ENCODE results near the gene MYO3A.
"Not testable (repeated sequence)": the region's sequence is repeated elsewhere in the genome, so short reads cannot be mapped to it uniquely, and the experiment has no call there.

Gene MYO3A

GRCh38 chr10:26085549-26085948 is 151.5 kb downstream of the MYO3A start:
- H3K27ac ChIP-seq: no peak overlapping the region
- TF ChIP-seq CTCF (conservative IDR thresholded peaks at IDR 0.05): no peak

- H3K27ac ChIP-seq: no peak overlapping the region
- TF ChIP-seq CTCF (conservative IDR thresholded peaks at IDR 0.05): no peak
Measured at GRCh38 chr10:26087666-26088065, 153.6 kb downstream of the MYO3A start.

DNA sequence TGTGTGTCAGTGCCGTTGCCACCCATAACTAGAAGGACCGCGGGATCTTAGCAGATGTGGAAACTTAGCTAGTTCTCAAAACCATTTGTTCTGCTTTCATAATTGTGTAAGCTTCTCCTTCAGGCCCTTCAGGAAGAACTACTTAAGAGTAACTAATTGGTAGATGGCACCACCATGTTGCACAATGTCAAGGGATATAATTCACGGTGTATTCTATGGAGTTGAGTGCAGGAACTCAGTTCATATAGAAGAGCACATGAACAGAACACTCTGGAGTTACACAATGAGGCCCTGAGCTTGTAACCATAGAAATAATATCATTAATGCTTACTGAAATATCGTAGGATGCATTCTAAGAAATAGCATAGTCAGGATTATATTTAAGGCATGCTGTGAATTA is 156.0 kb downstream of the MYO3A start:
- TF ChIP-seq CTCF (conservative IDR thresholded peaks at IDR 0.05): no peak
- H3K27ac ChIP-seq: no peak overlapping the region

DNA sequence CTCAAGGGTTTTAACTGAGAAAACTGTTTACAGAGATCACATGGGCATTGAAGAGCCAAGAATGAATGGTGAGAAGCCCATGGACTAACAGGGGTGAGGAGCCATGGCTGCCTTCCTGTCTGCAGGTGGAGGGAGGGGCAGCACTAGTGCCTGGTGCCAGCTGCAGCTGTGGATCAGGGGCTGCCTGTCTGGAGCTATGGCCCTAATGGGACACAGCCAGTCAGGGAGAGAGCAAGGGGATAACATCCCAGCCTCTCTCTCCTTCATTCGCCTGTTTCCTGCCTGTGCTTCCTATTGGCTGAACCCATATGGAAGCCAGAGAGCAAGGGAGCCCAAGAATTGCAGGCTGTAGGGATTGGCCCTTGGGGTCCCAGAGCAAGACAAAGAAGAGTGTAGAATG is 156.7 kb downstream of the MYO3A start:
- no peak for TF ChIP-seq CTCF (conservative IDR thresholded peaks at IDR 0.05)
- no peak overlapping the region for H3K27ac ChIP-seq

GRCh38 chr10:26093229-26093628 is 159.2 kb downstream of the MYO3A start:
- TF ChIP-seq CTCF (conservative IDR thresholded peaks at IDR 0.05): no peak
- no peak overlapping the region for H3K27ac ChIP-seq

DNA sequence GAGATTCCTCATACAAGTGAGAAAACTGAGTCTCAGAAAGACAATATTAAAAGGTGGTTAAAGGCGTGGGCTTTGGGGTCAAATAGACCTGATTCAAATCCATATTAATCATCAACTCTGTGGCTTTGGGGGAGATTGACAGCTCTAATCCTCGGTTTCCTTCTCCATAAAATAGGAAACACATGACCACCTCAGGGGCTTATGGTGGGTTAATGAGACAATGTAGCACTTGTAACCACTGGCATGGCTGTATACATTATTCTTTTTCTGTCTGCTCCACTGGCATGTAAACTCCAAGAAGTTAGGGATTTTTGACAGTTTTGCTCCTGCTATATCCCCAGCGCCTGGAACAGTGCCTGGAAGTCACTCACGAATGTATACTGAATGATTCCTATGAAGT is 161.8 kb downstream of the MYO3A start:
- no peak overlapping the region for H3K27ac ChIP-seq
- TF ChIP-seq CTCF (conservative IDR thresholded peaks at IDR 0.05): no peak

GRCh38 chr10:26097549-26097948 is 163.5 kb downstream of the MYO3A start:
- not testable (repeated sequence) for H3K27ac ChIP-seq

- TF ChIP-seq CTCF (conservative IDR thresholded peaks at IDR 0.05): no peak
- no peak overlapping the region for H3K27ac ChIP-seq
Measured at GRCh38 chr10:26112532-26112931, 178.5 kb downstream of the MYO3A start.

All from VCaP (cell line).